ENCODE data around the gene NTN5.

Gene NTN5

DNA sequence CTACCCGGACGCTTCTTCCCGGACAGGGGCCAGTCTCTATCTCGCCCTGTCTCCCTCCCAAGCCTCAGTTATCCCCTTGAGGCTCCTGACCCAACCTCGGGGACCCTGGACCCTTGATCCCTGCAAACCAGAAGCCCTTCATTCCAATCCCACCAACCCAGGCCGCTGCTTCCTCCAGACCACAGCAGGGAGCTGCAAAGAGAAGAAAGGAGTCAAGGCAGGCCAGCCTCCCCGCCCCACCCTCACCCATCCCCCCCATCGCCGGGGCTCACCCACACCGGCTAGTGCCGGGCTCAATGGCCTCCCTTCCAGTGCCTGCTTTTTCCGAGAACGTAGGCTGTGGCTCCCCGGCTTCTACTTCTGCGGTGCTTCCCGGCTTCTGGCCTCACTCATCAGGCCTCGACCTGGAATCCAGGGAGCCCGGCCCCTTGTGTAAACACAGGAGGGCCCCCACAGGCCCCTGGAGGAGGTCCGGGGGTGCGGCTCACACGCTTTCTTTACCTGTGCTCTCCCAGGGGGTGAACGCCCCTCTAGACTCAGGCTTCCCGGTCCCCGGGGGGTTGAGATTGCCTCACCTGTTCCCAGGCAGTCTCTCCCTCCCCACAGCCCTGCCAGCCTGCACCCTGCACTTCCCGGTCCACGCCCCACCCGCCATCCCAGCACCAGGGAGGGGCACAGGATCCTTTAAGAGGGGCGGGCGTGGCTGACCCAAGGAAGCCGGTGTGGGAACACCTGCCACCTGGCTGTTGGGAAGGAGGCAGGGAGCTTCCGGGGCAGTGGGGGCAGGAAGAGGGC is 58.2 kb downstream of the NTN5 start, which contains the start of gene FAM83E:
Gene FAM83E, minus strand, starts transcription at position 641 of the 795 bp plus-strand sequence. CDS start 1,704 bp downstream, outside the sequence.
- DNase-seq (ENCODE audit: low read depth): no peak

DNA sequence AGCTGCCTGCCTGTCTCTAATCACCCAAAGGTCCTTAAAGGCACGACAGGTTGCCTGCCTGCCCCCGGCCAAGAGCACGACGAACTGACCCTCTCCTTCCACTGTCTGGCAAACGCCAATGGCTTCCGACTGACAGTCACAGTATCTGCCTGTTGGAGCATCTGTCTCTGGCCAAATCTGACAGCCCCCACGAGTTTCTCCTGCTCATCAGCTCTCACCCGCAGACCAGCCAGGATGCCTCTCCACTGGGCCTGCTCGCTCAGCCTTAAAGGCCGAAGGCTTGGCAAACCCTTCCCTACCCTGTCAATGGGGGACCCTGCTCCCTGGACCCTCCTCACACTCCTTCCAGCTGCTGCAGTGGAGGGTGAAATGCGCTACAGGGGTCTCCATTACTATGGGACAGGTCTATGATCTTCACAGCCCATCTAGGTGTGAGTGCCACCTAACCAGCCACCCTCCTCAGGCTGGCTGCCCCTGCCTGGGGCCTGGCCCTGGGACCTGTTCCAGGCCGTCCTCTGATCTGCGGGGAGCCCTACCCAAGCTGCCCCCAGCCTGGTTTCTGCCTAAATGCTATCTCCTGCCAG is 58.9 kb downstream of the NTN5 start:
- no peak for DNase-seq (ENCODE audit: low read depth)

DNA sequence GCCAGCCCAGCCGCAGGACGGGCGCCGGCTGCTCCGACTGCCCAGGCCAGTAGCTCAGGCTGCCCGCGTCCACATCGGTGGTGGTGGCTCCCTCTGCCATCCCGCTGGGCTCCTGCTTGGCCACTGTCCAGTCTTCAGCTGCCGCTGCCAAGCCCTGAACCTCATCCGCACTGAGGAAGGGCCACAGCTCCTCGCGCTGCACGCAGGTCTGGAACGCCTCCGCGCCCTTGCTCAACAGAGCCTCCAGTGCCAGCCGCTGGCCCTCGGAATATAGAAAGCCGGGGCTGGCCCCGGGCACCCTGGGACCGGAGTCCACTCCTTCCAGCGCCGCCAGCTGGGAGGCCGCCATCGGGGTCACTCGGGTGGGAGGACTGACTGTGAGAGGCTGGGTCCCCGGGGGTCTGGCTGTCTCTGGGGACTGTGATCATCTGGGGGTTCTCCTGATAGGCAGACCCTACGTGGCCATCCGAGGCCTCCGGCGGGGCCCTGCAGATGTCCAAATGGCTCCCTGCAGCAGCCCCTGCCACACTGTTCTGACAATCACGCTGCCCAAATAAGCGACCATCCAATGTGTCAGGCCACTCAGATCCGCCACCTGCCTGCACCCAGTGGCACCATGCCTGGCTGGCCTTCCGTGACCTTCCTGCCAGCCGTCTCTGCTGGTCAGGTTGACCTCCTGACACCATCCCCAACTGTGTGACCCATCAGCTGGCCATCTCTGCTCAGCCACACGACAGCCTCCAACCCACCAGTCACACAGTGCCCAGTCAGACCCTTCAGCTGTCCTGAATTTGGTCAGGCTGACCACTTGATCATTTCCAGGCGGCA is 59.6 kb downstream of the NTN5 start:
- no peak for DNase-seq (ENCODE audit: low read depth)

DNA sequence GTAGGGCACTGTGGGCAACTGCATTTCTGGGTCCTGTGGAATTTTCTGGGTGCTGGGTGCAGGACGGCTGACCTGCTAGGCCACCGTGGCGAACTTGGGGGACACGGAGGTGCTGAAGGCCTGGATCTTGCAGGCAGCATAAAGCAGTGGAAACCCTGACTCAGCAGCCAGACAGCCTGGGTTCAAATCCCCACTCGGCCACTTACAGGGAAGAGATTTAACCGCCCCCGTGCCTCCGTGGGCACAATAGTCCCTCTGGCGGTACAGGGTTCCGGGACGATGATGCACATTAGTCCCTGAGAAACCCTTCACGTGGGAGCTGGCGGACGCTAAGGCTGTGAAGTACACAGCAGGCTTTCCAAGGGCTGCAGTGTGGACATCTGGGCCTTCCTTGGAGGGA is 60.9 kb downstream of the NTN5 start:
- no peak for DNase-seq (ENCODE audit: low read depth)

All from amniotic epithelial cell (primary cell).